B cell (primary cell): ENCODE measurements around the gene ESR1. TPM values are rescaled to one million over a fixed set of nuclear protein-coding genes. Genes with fewer than 3 reads are reported as not detected.

Experiments used
- ATAC-seq: fragments of 200-7000 bp; cut with Tn5 transposase; one replicate; pipeline ENCODE4 v1.10.0; 2021; ENCODE audit warnings: low read depth, mild to moderate bottlenecking, moderate number of reproducible peaks, moderate library complexity
- CTCF ChIA-PET: fragments of 350-600 bp; sonication (Branson Sonifier 250); formaldehyde crosslinking; loops from one replicate; lab custom pipeline; 2021; ENCODE audit warnings: antibody characterized with exemption, inconsistent platforms; lab: Charles Lee
- POLR2A ChIA-PET: fragments of 350-600 bp; sonication (Branson Sonifier 250); formaldehyde crosslinking; loops from one replicate; lab custom pipeline; 2021; ENCODE audit warnings: antibody characterized with exemption; lab: Charles Lee
- DNase-seq: peaks from one replicate; pipeline ENCODE4 v3.0.0; 2013
- H2AFZ ChIP-seq: 2 replicates; pipeline ENCODE4 v1.6.1; 2012; ENCODE audit warnings: mild to moderate bottlenecking, low read depth, low read length; ENCODE audit not compliant: insufficient read depth, poor library complexity, severe bottlenecking
- H3K27ac ChIP-seq, 2 donors: 1 replicate in 1 of 2; 2 replicates in 1 of 2; pipeline ENCODE4 v1.5.1; 2012 to 2013; ENCODE audit warnings: low read length in 2 of 2, mild to moderate bottlenecking in 2 of 2, moderate library complexity in 1 of 2
- H3K27me3 ChIP-seq, 4 experiments: fragments of 200-600 bp in 1 of 4; sonication (generic) in 1 of 4; replicated peaks in 1 of 4; 1 replicate in 2 of 4; 2 replicates in 2 of 4; pipeline versions ENCODE4 v1.6.1 to v1.7.0; 2013 to 2016; ENCODE audit warnings: low read length in 3 of 4, mild to moderate bottlenecking in 2 of 4, mixed read lengths in 1 of 4, moderate library complexity in 1 of 4; ENCODE audit not compliant: insufficient read depth in 4 of 4, control insufficient read depth in 3 of 4; ENCODE audit errors: control extremely low read depth in 1 of 4
- H3K36me3 ChIP-seq, 2 experiments: replicated peaks in 1 of 2; 1 replicate in 1 of 2; 2 replicates in 1 of 2; pipeline versions ENCODE4 v1.6.1 to v1.7.1; 2013; ENCODE audit warnings: low read length in 1 of 2; ENCODE audit not compliant: insufficient read depth in 2 of 2, control insufficient read depth in 1 of 2; ENCODE audit errors: control extremely low read depth in 1 of 2, extremely low read depth in 1 of 2
- H3K4me1 ChIP-seq, 2 donors: fragments of 200-600 bp in 1 of 2; sonication (generic) in 1 of 2; 1 replicate in 1 of 2; 2 replicates in 1 of 2; pipeline versions ENCODE4 v1.5.1 to v1.6.1; 2013 to 2017; ENCODE audit warnings: low read length in 2 of 2; ENCODE audit not compliant: control insufficient read depth in 2 of 2, insufficient read depth in 2 of 2
- H3K4me2 ChIP-seq: replicated peaks from 2 replicates; pipeline ENCODE3; 2012; ENCODE audit warnings: mild to moderate bottlenecking, low read depth, low read length; ENCODE audit not compliant: poor library complexity, severe bottlenecking
- H3K4me3 ChIP-seq, 5 experiments: fragments of 200-600 bp in 1 of 5; sonication (generic) in 1 of 5; 1 replicate in 3 of 5; 2 replicates in 2 of 5; pipeline versions ENCODE4 v1.5.1 to v1.7.0; 2011 to 2016; ENCODE audit warnings: low read length in 4 of 5, mild to moderate bottlenecking in 4 of 5, low read depth in 2 of 5, control low read depth in 1 of 5, moderate library complexity in 1 of 5; ENCODE audit not compliant: insufficient read depth in 1 of 5; ENCODE audit errors: control extremely low read depth in 1 of 5, extremely low read depth in 1 of 5
- H3K79me2 ChIP-seq: fragments of 200-600 bp; sonication (generic); one replicate; pipeline ENCODE4 v1.6.0; 2016; ENCODE audit warnings: low read length; ENCODE audit not compliant: control insufficient read depth, insufficient read depth
- H3K9ac ChIP-seq: fragments of 200-600 bp; sonication (generic); 2 replicates; pipeline ENCODE4 v1.6.1; 2017; ENCODE audit warnings: mild to moderate bottlenecking, low read length, moderate library complexity
- H3K9me3 ChIP-seq, 3 donors: one replicate each; pipeline versions ENCODE4 v1.6.1 to v1.7.1; 2013; ENCODE audit warnings: low read length in 2 of 3; ENCODE audit not compliant: control insufficient read depth in 2 of 3, insufficient read depth in 1 of 3; ENCODE audit errors: control extremely low read depth in 1 of 3
- H4K20me1 ChIP-seq: 2 replicates; pipeline ENCODE4 v1.6.0; 2012; ENCODE audit warnings: mild to moderate bottlenecking, low read length; ENCODE audit not compliant: insufficient read depth, control insufficient read depth, poor library complexity, severe bottlenecking
- H3K27ac Mint-ChIP-seq: one replicate; pipeline ENCODE4 v1.8.0; 2021; ENCODE audit warnings: mixed read lengths
- H3K27me3 Mint-ChIP-seq: one replicate; pipeline ENCODE4 v1.8.0; 2021; ENCODE audit warnings: mixed read lengths
- H3K4me1 Mint-ChIP-seq: one replicate; pipeline ENCODE4 v1.8.0; 2021; ENCODE audit warnings: mixed read lengths
- H3K4me3 Mint-ChIP-seq: one replicate; pipeline ENCODE4 v1.8.0; 2021; ENCODE audit warnings: mixed read lengths
- H3K9me3 Mint-ChIP-seq: one replicate; pipeline ENCODE4 v1.8.0; 2022; ENCODE audit warnings: mixed read lengths; ENCODE audit not compliant: insufficient read depth
- EZH2 ChIP-seq: IDR thresholded peaks from 2 replicates; pipeline ENCODE4 v1.6.1; 2012; ENCODE audit warnings: borderline replicate concordance, low read depth, mild to moderate bottlenecking, moderate library complexity, low read length; ENCODE audit not compliant: insufficient read depth, poor library complexity, severe bottlenecking
- WGBS: methylation state at CpG from one replicate; pipeline ENCODE4 v1.1.5; 2013; ENCODE audit warnings: missing lambda C conversion rate; ENCODE audit not compliant: insufficient coverage; 5-methylcytosine and 5-hydroxymethylcytosine counted together
- intact Hi-C: fragments of 100-400 bp; cut with micrococcal nuclease; formaldehyde crosslinking; loops from one replicate; pipeline ENCODE4 v1.10.0; 2022
- polyA plus RNA-seq: library from polyadenylated mRNA; depleted of rRNA; stranded (reverse); fragments of >200 nt; gene quantifications from 2 replicates; pipeline ENCODE4 v1.2.3, GENCODE V29; 2012
- total RNA-seq, 2 donors: library from RNA; stranded (reverse); fragments of 120-200 nt in 1 of 2; gene quantifications; 1 replicate in 1 of 2; 2 replicates in 1 of 2; pipeline versions ENCODE4 v1.2.3 to v1.2.4, GENCODE V29; 2013 to 2022
- TF ChIP-seq, protein P1 (sequence below): fragments of 200-600 bp; IDR thresholded peaks from one replicate; pipeline ENCODE4 v1.8.0; 2022; ENCODE audit warnings: antibody characterized with exemption, mild to moderate bottlenecking

ESR1 gene
- total and polyA plus RNA-seq, 2 donors (not counting 1 experiment from before 2014, with no cell fraction given) = 0.46 to 5.9 TPM

GRCh38 chr6:152008779-152009178, 201.3 kb downstream of the ESR1 start:
- DNase-seq (peak; percentile 4), ATAC-seq (no peak)
- H3K4me1 ChIP-seq = no peaks in the 10 kb centered on the region
- CTCF ChIA-PET = no interaction called here
- no peaks in the 10 kb centered on the region for H4K20me1 ChIP-seq
- Mint-ChIP-seq H3K9me3 (no peaks in the 10 kb centered on the region), H3K27me3 (no peaks in the 10 kb centered on the region), H3K27ac (no peak overlapping the region), H3K4me1 (peaks cover 7% of the 10 kb centered on the region), H3K4me3 (no peak overlapping the region)
- no peaks in the 10 kb centered on the region for H3K36me3 ChIP-seq
- H3K27me3 ChIP-seq = no peaks in the 10 kb centered on the region
- H2AFZ ChIP-seq = no peak overlapping the region
- H3K4me2 ChIP-seq = no peak overlapping the region
- no peaks in the 10 kb centered on the region for H3K9me3 ChIP-seq
- H3K79me2 ChIP-seq = no peaks in the 10 kb centered on the region
- WGBS = 52% methylated on average over 2 of the region's 4 CpGs
- intact Hi-C loops = no loop called here
- H3K4me3 ChIP-seq = no peak overlapping the region
- no peak overlapping the region for H3K27ac ChIP-seq
- POLR2A ChIA-PET = no interaction called here
- no peak overlapping the region for H3K9ac ChIP-seq
- TF ChIP-seq, protein P1, sequence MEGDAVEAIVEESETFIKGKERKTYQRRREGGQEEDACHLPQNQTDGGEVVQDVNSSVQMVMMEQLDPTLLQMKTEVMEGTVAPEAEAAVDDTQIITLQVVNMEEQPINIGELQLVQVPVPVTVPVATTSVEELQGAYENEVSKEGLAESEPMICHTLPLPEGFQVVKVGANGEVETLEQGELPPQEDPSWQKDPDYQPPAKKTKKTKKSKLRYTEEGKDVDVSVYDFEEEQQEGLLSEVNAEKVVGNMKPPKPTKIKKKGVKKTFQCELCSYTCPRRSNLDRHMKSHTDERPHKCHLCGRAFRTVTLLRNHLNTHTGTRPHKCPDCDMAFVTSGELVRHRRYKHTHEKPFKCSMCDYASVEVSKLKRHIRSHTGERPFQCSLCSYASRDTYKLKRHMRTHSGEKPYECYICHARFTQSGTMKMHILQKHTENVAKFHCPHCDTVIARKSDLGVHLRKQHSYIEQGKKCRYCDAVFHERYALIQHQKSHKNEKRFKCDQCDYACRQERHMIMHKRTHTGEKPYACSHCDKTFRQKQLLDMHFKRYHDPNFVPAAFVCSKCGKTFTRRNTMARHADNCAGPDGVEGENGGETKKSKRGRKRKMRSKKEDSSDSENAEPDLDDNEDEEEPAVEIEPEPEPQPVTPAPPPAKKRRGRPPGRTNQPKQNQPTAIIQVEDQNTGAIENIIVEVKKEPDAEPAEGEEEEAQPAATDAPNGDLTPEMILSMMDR = no peak
- no peak for TF ChIP-seq EZH2

DNA sequence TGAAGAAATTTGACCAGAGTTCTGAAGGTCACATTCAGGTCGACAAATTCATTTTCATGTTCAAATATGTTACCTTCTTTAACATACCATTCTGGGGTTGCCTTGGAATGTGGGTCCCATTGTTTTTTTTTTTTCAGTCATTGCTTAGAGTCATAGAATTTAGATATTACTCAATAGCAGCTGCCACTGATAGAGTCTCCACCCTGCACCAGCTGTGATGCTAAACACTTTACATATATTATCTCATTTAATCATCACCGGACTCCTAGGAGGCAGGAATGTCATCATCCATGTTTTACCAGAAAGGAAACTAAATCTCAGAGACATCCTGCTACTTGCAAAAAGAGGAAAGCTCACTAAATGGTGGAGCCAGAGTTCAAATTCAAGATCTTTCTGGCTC, 204.7 kb downstream of the ESR1 start:
- H3K4me3 Mint-ChIP-seq = no peak overlapping the region
- no peak overlapping the region for H2AFZ ChIP-seq
- no peaks in the 10 kb centered on the region for H3K27me3 Mint-ChIP-seq
- no peaks in the 10 kb centered on the region for H3K4me1 ChIP-seq
- peaks cover 7% of the 10 kb centered on the region for H3K4me1 Mint-ChIP-seq
- no peak overlapping the region for H3K4me3 ChIP-seq
- no peak overlapping the region for H3K27ac Mint-ChIP-seq
- H3K27ac ChIP-seq = no peak overlapping the region
- DNase-seq (no peak), ATAC-seq (no peak)
- H4K20me1 ChIP-seq = no peaks in the 10 kb centered on the region
- no peaks in the 10 kb centered on the region for H3K36me3 ChIP-seq
- TF ChIP-seq EZH2 = no peak
- TF ChIP-seq, protein P1 = no peak
- intact Hi-C loops = no loop called here
- CTCF ChIA-PET = no interaction called here
- no peaks in the 10 kb centered on the region for H3K27me3 ChIP-seq
- 92% methylated on average over 1 of the region's 2 CpGs for WGBS
- H3K9ac ChIP-seq = no peak overlapping the region
- no peaks in the 10 kb centered on the region for H3K9me3 ChIP-seq
- H3K9me3 Mint-ChIP-seq = no peaks in the 10 kb centered on the region
- H3K79me2 ChIP-seq = no peaks in the 10 kb centered on the region
- no peak overlapping the region for H3K4me2 ChIP-seq
- POLR2A ChIA-PET = no interaction called here
